ELR (cell line): ENCODE results near the gene SFTPD.
"Not testable (repeated sequence)": the region's sequence is repeated elsewhere in the genome, so short reads cannot be mapped to it uniquely, and the experiment has no call there.

Experiments used
- DNase-seq: peaks from one replicate; pipeline ENCODE4 v3.0.0-alpha.2; 2015; ENCODE audit warnings: low read depth

SFTPD gene

GRCh38 chr10:79925614-79926013, 23.3 kb downstream of the SFTPD start:
- no peak for DNase-seq

DNA sequence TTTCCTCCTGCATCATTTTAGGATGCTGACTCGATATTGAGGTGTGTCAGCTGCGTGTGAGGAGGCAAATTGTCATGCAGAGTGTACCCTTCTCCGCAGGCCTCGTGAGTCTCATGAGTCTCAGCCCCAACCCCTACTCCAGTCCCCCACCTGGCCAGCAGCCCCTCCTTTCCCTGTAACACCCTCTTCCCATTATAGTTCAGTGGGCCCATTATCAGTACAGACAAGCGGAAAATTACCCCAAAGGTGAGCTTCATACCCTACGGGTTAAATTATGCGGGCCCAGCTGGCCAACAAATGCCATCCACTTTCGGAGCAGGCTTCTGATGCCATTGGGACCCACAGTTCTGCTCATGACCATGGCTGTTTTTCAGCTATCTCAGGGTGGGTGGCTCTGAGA, 25.2 kb downstream of the SFTPD start:
- no peak for DNase-seq

DNA sequence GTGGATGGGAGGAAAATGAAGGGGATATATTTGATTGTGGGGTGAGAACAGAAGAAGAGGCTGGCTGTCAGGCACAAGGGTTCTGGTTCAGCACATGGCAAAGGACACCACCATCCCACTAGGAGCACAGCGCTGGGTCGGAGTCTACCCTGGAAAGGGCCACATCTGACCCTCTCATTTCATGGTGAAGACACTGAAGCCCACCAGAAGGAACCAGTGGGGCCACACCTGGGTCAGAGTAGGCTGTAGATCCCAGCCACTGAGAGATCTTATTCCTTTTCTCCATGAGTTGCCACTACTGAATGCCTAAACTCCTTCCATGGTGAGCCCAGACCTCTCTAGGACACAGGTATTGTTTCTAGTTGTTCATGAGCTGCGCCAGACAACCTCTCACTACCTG, 25.8 kb downstream of the SFTPD start:
- DNase-seq: no peak

GRCh38 chr10:79922011-79922412, 26.9 kb downstream of the SFTPD start:
- DNase-seq: not testable (repeated sequence)

DNA sequence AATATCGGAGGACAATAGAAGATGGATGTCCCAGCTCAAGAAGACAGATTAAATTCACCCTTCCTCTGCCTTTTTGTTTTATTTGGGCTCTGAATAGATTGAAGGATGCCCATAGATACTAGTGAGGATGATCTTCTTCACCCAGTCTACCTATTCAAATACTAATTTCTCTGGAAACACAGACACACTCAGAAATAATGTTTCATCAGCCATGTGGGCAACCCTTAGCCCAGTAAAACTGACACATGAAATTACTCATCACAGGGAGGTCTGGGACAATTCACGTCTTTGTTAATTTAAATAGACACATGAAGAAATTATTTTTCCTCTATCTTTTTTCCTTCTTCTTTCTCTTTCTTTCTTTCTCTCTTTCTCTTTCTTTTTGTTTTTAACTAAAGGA, 33.1 kb downstream of the SFTPD start:
- DNase-seq: peak; percentile 20

- DNase-seq: peak; percentile 34
Measured at GRCh38 chr10:79914512-79914911, 34.4 kb downstream of the SFTPD start.

DNA sequence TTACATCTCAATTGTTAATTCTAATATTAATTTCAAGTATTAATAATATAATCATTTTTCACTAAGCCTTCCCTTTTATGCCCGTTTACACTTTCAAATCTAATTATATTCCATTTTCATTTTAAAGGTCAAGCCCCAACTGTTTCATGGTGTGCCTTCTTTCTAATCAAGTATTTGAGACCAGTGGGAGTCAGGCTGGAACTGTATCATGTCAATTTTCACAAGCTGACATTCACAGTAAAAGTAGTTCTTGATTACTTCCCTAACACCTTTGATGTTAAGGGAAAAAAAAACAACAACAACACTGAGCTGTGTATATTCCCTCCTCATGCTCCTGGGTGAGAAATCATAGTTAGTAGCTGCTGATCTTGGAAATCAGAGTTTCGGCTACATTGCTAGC, 38.1 kb downstream of the SFTPD start:
- no peak for DNase-seq

GRCh38 chr10:79910344-79910743, 38.6 kb downstream of the SFTPD start:
- DNase-seq: no peak

DNA sequence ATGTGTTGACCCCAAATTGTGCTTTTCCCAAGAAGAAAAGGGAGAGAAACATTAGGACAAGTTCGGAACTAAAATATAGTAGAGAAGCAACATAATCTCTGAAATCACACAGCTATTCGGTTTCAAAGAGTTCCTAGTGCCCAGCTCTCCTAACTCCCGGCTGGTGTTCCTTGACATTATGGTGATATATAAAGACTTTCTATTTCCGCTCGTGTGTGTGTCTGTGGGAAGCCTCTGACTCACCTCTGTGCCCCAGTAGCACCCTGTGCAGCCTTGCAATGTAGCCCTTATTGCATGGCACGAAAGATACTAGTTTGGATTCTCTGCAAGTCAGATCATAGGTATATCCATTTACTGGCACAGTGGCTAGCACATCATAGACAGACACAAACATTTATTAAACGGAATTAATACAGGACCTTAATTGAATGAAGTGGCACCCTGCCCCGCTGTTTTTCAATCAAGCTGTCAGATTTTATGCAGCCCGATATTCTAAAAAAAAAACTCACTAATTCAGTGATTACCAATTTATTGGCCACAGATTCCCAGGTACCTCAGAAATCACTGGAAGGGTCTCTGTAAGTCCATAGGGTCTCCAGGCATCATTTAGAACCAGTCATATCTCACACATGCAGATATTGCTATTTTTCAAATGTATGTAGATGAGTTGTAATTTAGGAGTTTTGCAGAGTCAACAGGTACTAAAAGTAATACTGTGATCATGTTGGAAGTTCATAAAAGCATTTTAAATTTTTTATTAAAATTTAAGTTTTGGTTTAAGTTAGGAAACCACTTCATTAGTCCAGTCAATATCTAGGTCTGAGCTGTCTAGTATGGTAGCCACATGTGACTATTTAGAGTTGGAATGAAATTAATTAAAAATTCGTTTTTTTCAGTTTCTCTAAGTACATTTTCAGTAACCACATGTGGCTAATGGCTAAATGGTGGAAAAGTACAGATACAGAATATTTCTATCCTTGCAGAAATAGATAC, 43.3 kb downstream of the SFTPD start:
- DNase-seq: peak; percentile 61

DNA sequence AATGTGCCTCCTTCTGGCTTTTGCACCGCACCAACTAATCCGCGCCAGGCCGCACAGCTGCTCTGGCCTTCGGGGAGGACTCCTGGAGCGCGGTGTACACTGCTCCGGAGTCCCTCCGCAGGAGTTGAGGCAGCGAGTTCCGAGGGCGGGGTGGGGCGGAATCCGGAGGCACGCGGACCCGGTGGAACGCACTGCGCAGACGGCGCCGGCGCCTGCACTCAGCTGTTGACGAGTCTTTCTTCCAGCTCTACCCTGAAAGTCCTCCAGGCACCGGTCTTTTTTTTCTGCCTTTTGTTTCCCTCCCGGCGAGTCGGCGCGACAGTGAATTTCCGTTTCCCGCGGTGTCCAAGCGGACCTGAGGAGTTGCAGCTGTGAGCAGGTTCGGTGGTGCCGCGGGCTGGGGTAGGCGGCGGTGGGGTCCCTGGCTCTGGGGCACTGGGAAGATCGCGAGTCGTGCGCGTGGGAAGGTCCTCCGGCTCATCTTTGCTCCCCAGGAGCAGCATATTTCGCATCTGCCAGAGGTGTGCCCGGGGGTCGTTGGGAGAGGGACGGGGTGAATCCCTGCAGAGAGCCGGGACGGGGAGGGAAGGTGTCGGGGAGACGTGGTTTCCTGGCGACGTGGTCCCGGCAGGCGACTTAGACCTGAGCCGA, 44.1 kb downstream of the SFTPD start:
- DNase-seq: peak; percentile 77

DNA sequence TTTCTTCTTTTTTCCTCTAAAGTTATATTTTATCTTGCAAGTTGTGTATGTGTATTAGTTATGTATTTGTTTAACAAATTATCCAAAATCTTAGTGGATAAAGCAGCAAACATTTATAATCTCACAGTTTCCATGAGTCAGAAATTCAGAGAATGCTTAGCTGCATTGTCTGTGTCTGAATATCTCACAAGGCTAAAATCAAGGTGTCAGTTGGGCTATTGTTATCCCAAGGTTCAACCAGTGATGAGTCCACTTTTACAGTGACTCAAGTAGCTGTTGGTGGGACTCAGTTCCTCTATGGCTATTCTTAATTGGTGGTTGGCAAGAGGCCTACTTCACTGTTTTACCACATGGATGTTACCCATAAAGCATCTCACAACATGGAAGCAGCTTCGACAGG, 47.3 kb downstream of the SFTPD start:
- not testable (repeated sequence) for DNase-seq

DNA sequence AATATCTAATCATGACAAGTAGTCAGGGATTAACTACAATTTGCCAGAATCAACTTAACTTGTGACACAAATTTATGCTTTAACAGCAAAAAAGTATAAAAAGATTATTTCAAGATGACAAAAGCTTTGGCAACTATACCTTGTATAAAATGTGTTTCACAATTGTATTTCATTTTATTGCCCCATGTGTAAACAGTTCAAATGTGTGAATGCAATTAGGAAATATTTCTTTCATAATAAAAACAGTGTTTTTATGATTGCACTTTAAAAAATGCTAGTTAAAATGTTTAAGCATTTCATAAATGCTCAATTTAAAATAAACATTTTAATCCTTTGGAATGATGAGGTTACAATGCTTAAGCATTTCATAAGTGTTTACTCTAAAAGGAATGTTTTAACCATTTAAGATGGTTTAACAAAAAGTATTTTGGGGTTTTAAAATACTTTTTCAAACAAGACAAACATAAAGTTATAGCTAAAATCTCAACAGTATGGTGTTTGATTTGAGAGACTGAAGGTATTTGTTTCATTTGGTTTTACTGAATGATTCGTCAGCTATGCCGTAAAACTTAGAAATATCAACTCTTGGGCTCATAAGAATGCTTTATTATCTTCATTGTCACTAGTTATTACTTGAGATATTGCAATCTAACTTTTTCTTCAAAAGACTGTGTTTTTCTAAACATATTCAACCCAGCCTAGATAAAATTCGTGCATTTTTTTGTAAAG, 50.1 kb downstream of the SFTPD start:
- no peak for DNase-seq

- not testable (repeated sequence) for DNase-seq
Measured at GRCh38 chr10:79892896-79893295, 56.0 kb downstream of the SFTPD start.

DNA sequence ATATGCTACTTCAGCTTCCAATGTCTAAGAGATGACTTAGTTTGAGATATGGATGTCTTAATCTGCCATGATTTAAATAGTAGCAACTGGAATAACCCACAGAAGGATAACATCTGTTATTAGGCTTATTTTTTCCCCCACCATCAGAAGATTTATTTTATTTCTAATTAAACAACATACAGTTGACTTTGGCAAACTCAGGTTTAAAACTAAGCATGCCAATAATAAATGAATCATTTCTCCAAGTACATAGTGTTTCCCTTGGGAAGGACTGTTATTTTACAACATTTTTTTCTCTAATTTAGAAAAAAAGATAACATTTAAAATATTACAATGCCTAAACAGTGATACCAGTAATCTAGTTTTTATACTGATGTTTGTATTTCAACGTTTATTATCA, 58.4 kb downstream of the SFTPD start:
- DNase-seq: no peak

GRCh38 chr10:79888984-79889383, 59.9 kb downstream of the SFTPD start:
- not testable (repeated sequence) for DNase-seq
